ENCODE data around the gene KRT26.

- TF ChIP-seq JUN (IDR thresholded peaks at IDR 0.05), result no peak
- no peak for TF ChIP-seq CHD2 (IDR thresholded peaks at IDR 0.05; ENCODE audit: low read length, partially characterized antibody)
- no peak for TF ChIP-seq ZFP36 (IDR thresholded peaks at IDR 0.05; ENCODE audit: borderline replicate concordance, partially characterized antibody)
- TF ChIP-seq PBX3 (IDR thresholded peaks at IDR 0.05), result no peak
- TF ChIP-seq HOXA7 (CRISPR knock-in tag; IDR thresholded peaks at IDR 0.05), result no peak
- TF ChIP-seq CTCF (IDR thresholded peaks at IDR 0.05), result no peak
- no peak for TF ChIP-seq ZNF302 (CRISPR knock-in tag; IDR thresholded peaks at IDR 0.05)
- no peak for TF ChIP-seq EP300 (IDR thresholded peaks at IDR 0.05)
- TF ChIP-seq POLR2A (IDR thresholded peaks at IDR 0.05; ENCODE audit: low read length), result no peak
- no peak for TF ChIP-seq RAD21 (conservative IDR thresholded peaks at IDR 0.05 in 1 of 2, IDR thresholded peaks at IDR 0.05 in 1 of 2)
- TF ChIP-seq PHF8 (IDR thresholded peaks at IDR 0.05; ENCODE audit: borderline replicate concordance, low read depth), result no peak
- no peak for TF ChIP-seq FOSB (CRISPR knock-in tag; IDR thresholded peaks at IDR 0.05)
These were observed 33.4 kb downstream of the KRT26 start for GRCh38 chr17:40738553-40738952.

Data from A549 (cell line).